Hematopoietic multipotent progenitor cell treated with erythropoietin and hydrocortisone succinate and interleukin-3 and kit ligand, for 6 days (in vitro differentiated cells): ENCODE data around the gene FCGR3A.
"Not testable (repeated sequence)": the region's sequence is repeated elsewhere in the genome, so short reads cannot be mapped to it uniquely, and the experiment has no call there.

Source experiments
- DNase-seq: peaks from one replicate; pipeline ENCODE4 v3.0.0-alpha.2; 2015

Gene FCGR3A

DNA sequence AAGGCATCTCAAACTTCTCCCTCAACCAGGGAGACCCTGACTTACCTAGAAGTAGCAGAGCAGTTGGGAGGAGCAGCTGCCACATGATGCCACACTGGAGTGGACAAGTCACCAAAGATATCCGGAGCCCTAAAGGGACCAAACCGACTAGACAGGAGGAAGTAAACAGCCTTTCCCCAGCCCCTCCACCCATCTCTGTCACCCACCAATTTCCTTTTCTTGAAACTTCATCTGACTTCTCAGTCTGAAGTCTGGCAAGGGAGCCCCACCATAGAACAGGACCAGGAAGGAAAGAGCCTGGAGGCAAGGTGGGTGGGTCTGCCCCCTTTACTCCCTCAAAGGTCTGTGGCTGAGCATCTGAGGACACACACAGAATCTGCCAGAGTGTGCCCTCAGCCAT, at the start of gene FCGR3A:
FCGR3A (minus strand) TSS at position 167 of the 400 bp plus-strand sequence; CDS start at position 85, 82 bp downstream.
- DNase-seq = no peak

DNA sequence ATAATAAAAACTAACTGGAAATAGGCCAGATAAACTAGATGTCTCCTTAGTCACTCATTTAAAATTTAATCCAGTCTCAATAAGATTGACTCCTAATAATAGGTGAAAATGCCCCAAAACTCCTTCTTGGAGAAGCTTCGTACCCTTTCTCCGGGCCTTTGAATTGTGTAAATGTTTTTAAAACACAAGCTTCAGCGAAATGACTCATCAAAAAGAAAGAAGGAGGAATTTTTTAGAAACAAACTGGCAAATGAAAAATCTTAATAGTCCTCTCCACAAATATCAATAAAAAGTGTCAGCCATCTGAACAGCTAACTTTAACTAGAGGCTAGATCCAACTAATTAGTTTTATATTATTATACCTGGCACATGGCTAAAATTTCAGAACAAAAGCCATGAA, 47.5 kb upstream of the FCGR3A start:
- not testable (repeated sequence) for DNase-seq

DNA sequence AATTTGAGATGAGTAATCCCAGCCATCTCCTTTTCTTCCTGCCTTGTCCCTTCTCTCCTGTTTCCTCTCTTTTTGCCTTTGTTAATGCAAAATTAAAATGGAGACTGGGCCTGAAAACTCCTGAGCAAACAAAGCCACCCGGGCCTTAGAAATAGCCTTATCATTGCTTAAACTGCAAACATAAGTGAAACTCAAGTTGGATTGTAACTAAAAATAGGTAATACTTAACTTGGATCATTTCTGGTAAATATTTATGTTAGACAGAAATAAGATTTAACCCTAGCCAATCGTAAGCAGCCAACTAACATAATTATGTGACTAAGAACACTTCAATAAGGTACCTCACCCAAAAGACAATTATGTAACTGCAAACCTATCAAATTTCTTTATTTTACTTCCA, 46.0 kb upstream of the FCGR3A start:
- not testable (repeated sequence) for DNase-seq

DNA sequence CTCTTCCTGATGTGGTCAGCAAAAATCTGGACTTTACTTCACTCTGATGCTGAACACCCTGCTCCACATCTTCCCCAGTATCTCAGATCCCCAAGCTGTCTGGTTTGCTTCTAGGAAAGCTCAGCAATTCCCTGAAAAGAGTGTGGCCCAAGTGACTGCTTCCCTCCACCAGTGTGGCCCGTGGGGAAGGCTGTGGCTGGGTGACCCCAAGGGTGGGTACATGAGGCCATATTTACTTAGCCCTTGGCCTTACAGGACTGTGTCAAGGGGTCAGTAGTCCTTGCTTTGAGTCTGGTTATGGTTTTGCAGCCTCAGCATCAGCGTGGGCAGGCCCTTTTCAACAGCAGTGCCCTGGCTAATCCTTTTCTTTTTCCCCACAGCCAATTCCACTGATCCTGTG, 45.6 kb upstream of the FCGR3A start:
- DNase-seq = not testable (repeated sequence)

DNA sequence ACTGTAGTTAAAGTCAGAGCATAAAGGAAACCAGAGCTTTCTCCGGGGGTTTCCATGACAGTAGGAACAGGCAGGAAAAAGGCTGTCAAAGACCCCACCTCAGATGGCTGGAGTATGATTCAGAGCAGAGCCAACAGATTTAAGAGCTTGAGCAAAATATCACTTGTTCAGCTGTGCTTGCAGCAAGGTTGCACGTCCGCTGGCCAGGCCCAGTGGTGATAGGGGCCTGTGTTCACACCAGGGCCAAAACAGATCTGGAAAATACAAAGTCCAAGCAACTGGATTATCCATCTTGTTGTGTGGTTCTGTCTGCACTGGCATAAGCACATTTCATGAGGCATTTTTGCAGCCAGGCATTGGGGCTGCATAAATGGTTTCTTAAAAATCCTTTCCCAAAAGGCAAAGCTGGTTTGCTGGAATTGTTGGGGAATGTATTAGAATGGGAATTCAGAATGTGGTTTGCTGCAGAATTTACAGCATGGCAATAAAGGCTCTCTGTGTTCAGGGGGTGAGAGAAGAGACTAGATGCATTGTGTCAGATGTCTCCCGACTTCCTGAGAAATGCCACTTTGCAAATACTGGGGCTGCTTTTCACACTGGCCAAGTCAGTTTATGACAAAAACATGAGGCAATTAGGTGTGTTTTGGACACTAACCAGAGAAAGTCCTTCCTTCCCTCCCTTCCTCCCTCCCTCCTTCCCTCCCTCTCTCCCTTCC, 44.8 kb upstream of the FCGR3A start:
- DNase-seq = not testable (repeated sequence)

DNA sequence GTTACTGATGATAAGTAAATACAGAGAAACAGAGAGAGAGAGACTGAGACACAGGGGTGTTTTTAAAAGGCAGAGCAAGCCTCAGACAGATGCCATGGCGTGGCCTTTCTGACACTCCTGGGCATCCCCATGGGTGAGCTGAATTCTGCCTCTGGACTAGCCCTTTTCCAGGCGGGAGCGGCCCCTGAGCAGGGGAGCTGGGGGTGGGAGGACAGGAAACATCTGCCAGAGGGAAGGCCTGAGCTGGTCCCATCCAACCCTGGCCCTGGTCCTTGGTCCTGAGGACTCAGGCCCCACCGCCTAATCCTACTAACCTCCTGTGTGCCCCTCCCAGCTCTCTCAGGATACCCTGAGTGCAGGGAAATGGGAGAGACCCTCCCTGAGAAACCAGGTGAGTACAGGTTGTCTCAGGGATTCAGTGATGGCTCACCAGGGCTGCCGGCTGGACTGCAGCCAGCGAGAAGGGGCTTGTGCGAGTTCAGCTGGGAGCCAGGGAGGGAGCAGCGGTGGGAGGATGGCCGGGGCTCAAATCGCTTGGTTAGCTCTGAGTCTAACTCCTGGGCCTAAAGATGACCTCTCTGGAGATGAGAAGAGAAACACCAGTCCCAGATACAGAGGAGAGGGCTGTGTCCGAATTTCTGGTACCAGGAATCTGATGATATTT, 43.6 kb upstream of the FCGR3A start:
- not testable (repeated sequence) for DNase-seq

DNA sequence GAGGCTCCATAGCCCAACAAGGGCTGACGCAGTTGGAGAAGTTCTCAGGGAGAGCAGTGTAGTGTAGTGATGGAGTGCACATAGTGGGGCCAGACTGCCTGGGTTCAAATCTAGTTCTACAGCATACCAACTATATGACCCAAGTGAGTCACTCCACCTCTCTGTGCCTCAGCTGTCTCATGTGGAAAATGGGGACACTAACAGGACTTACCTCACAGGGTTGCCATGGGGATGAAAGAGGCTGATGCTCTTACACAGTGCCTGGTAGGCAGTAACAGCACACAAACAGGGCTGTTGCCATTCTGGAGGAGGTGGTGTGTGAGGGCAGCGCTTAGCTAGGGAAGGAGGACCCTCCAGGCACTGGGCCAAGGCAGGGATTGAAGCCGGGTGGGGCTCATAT, 43.0 kb upstream of the FCGR3A start:
- not testable (repeated sequence) for DNase-seq

DNA sequence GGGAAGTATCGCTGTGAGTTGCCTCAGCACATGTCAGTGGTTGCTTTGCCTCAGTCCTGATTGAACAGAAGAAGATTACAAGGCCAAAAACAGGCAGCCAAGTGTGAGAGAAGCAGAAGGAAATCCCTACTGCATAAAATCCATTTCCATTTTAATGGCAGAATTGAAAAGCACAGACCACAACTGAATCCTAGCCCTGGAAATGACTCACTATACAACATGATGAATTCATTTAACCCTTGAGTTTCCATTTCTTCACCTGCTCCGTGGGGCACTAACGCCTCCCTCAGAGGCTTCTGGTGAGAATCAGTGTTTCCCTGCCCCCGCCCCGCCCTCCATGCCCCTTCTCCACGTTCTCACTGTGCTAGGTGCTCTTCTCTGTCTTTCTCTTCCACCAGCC, 40.3 kb upstream of the FCGR3A start:
- not testable (repeated sequence) for DNase-seq

DNA sequence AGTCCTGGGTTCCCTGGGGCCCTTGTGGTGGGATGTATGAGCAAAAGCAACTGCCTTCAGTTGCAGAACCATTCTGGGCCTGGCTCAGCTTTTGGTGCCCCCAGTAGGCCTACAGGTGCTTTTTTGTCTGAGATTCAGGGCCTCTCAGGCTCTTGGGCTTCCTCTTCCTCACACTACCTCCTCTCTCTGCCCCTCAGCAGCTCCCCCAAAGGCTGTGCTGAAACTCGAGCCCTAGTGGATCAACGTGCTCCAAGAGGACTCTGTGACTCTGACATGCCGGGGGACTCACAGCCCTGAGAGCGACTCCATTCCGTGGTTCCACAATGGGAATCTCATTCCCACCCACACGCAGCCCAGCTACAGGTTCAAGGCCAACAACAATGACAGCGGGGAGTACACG, 39.7 kb upstream of the FCGR3A start:
- not testable (repeated sequence) for DNase-seq

DNA sequence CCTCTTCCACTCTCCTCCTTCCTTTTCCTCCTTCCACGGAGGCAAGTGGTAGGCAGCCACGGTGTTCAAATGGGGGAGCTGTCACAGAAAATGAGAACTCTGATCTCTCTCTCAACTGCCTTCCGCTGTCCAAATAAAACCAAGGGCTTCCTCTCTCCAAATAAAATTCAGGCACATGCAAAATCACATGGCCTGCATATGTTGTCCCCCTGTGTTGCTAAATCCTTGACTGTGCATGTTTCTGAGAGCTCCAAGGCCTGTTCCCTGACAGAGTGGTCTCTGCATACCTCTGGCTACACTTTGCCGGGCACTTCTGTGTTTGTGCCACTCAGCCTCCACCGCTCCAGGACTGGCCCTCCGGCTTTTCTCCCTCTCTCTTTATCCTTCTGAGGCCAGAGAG, 39.0 kb upstream of the FCGR3A start:
- not testable (repeated sequence) for DNase-seq

DNA sequence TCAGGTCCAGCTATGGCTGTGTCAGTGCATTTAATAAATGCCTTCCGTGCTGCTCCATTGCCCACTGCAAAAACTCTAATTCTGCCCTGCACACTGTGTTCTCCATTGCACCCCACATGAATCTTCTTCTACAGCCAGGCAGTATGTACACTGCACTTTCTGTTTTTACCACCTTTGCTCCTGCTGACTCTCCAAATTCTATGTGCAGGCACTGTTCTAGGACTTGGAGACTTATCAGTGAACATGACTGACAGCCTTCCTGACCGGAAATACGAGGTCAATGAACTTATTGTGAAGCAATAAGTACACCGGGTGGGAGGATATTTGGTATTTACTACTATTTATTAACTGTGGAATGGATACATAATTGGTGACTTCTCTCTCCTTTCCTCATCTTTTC, 33.3 kb upstream of the FCGR3A start:
- not testable (repeated sequence) for DNase-seq

DNA sequence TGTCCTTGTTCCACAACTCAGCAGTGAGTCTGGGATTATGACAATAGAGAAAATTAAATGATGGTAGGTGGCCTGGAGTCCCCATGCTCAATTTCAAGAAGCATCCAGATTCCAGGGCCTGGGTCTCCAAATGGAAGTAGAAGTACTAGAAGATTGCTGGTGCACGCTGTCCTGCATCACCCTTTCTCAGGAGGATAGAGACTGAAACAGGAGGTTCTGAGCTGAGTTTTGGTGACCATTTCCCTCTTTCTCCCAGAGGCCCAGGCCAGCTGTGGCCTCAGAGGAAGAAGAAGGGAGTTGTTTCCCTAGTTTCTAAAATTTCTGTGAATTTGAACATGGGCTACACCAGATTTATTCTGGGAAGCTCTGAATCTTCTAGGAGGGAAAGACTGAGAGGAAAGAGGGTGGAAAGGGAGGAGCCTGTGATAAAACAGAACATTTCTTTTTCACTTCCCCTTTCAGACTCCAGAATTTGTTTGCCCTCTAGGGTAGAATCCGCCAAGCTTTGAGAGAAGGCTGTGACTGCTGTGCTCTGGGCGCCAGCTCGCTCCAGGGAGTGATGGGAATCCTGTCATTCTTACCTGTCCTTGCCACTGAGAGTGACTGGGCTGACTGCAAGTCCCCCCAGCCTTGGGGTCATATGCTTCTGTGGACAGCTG, 31.4 kb upstream of the FCGR3A start:
- DNase-seq = not testable (repeated sequence)

DNA sequence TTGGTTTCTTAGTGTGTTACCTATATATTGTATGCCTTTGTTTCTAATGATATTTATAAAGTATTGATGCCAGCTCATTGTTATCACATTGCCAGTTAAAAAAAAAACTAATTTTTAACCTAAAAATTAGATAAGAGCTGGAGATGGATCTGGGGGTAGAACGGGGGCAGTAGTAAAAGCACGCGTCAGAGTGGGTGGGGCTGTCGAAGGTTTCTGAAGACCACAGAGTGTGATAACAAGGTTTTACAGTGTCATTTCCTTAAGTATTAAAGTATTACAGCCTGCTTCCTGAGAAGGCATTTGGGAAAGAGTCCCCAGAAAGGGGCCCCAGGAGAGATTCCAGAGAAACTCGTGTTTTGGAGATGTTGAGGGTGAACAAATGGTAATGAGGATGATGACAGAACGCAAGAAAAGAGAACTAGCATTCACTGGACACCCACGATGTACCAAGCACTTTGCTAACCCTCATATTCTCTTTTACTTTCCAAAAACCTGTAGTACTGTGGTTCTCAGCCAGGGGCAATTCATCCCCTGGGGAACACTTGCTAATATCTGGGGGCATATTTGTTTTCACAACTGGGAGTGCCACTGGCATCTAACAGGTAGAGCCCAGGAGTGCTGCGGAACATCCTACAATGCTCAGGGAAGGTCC, 30.4 kb upstream of the FCGR3A start:
- DNase-seq = not testable (repeated sequence)

DNA sequence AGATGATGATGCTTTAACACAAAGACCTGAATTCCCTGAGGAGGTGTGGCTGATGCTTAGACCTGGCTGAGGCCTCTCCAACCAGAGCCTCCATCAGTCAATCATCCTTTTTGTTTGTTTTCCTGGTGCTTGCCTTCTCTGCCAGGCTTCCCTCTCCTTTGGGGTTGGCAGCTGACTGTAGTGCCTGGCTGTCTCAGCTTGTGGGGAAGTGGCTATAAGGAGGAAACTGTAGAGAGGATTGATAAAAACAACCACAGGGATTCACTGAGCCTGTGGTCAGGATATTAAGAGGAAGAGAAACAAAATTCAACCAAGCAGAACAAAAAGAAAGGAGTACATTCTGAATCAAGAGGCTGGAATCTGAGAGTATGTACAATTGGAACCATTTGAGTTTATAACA, 27.1 kb upstream of the FCGR3A start:
- DNase-seq = not testable (repeated sequence)

DNA sequence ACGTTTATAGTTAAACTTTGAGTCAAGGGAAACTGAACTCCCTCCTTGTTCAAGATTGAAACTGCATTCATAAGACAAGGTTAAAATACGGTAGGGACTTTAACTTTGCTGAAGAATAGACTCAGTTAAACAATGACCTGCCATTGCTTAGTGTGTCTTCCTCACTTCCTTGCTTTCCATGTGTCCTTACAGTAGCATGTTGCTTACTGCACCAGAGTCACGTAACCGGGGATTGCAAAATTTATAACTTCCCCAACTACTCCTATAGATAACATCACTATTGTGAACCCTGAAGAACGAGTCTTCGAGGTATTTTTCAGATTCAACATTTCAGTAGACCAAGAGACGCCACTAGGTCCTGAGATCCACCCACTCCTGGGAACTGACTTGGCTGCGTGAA, 22.1 kb upstream of the FCGR3A start:
- DNase-seq = not testable (repeated sequence)

DNA sequence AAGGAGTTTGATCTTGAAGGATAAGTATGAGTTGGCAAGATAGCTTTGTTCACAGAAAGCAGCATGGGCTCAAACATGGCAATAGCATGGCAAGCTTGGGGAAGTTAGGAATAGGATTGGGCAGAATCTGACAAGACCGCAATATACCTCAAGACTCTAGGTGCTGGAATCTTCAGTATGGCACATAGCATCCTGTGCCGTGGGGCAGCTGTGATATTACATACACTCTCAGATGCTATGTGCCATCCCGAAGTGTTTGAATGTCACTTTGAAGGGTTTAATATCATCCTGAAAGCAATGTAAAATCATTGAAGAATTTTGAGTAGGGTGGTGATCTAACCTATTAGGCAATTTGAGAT, 17.0 kb upstream of the FCGR3A start:
- DNase-seq = not testable (repeated sequence)

DNA sequence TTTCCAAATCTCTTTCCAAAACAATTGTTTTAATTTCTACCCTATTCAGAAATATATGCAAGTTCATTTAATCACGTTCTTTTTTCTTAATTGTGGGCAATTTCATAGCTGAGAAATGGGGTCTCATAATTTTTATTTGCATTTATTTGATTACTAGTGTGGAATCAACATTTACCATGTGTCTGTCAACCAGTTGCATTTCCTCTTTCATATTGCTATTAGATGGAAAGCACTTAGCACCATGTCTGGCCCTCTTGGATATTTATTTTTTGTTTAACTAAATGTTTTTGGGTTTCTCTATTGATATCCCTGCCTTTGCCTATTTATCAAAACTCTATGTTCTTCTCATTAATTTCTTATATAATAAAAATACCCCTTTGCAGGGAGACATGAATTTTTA, 13.9 kb upstream of the FCGR3A start:
- DNase-seq = not testable (repeated sequence)

DNA sequence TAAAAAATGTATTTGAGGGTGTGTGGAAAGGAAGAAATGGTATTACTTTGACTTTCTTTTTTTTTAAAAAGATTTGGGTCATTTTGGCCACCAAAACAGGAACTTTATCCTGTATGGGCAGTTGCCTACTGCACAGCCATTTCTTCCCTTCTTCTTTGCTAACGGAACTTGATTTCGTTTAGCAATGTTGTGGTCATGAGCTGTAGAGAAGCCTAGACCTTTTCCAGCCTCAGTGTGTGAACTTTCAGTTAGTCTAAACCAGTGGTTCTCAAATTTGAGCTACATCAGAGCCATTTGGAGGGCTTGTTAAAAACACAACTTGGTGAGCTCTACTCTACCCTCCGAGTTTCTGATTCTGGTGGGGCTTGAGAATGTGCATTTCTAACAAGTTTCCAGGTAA, 12.8 kb upstream of the FCGR3A start:
- not testable (repeated sequence) for DNase-seq

DNA sequence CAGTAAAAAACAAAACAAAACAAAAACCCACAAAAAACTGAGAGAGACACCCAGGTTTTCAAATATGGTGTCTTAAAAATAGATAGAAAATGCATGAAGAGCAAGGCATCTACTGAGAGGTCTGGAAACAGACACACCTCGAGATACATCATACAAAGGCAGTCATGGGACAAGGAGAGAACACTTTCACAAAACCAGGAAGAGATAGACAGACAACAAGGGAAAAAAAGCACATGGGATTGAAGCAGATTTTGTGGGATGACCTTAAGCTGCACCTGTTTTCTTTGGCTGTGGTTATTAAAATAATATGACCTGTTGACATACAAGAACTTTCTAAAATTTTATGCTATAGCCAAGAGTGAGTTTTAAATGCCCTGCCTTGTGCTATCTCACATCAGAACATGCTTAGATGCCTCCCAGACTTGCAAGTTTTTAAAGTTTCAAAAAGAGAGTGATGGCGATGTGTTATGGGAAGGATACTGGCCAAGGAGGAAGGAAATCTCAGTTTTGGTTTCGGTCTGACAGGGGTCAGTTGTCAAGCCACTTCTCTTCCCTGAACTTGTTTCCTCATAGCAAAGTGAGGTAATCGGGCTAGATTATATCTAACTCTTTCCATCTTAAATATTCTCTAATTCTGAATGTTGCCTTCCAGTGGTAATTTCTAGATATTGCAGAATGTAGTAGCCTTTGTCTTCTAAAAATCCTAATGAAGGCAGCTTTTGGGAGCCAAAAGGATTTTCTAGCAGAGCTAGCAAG, 11.5 kb upstream of the FCGR3A start:
- peak; percentile 83 for DNase-seq

DNA sequence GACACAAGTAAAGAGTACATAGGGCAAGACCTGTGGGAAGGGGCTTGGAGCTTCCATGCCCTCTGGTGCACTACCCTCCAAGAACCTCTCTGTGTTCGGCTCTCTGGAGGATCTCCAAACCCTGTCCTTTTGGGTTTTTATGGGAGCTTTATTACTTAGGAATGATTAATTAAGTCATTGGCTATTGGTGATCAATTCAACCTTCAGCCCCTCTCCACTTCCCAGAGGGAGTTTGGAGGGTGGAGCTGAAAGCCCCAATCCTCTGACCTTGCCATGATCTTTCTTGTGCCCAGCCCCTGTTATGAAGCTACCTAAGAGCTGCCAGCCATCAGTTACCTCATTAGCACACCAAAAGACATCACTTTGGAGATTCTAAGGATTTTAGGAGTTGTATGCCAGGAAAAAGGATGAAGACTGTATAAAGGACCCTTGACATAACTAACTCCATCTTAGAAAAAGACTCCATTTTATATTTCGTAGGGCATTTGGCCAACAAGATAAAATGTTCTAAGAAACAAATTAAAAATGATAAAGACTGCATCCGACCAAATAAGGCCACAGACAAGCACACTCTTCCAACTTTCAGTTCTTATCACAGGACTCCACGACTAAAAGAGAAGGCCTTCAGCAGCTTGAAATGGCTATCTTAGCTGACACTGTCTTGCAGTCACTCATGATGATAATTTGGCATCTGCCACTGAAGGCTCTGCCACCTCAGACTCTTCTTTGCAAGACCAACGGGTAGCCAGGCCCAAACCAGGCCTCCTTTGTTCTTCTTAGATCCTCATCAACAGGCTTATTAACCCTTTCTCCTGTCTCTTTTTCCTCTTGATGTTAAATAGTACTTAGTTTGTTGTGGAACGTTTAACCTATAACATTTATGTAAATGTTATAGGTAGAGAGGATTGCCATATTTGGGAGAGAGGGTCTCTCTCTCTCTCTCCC, 8.2 kb upstream of the FCGR3A start:
- peak; percentile 94 for DNase-seq

DNA sequence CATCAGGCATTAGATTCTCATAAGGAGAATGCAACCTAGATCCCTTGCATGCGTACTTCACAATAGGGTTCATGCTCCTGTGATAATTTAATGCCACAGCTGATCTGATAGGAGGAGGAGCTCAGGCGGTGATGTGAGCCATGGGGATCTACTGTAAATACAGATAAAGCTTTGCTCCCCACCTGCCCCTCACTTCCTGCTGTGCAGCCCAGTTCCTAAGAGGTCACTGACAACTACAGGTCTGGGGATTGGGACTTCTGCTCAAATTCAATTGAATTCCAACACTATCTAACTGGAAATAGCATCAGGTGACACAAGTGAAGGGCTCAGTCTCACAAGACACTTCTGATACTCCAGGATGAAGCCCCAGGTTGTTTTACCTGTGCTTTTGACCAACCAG, 7.4 kb upstream of the FCGR3A start:
- DNase-seq = not testable (repeated sequence)
